Astrocyte (in vitro differentiated cells and primary cell): ENCODE data around the gene TRIM8.

Experiments
- CTCF ChIP-seq: IDR thresholded peaks from 2 replicates; pipeline ENCODE4 v1.5.1; 2011; ENCODE audit warnings: low read depth, mild to moderate bottlenecking, inconsistent platforms, low read length, moderate library complexity; ENCODE audit not compliant: insufficient read depth
- EZH2 ChIP-seq: IDR thresholded peaks from 2 replicates; pipeline ENCODE4 v1.6.1; 2012; ENCODE audit warnings: mild to moderate bottlenecking, low read length, inconsistent platforms; ENCODE audit not compliant: insufficient read depth

DNA sequence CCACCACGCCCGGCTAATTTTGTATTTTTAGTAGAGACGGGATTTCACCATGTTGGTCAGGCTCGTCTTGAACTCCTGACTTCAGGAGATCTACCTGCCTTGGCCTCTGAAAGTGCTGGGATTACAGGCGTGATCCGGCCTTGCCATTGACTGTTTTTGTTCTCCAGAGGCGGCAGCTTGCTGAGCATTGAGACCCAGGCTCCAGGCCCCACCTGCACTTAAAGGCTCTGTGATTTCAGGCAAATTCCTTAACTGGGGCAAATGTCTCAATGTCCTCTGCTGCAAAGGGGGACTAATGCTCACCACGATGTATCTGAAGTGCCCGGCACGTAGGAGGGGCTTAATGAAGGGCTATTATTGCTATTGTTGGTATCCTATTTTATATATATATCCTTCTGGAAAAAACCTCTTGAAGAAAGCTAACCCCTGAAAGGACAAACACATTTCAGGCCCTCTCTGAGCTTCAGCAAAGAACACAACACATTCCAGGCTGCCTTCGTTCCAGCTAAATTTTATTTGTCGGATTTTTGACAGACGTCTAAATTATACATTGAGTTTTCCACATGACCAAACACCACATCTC lies 29.0 kb downstream of the TRIM8 start:
- TF ChIP-seq EZH2, result no peak
- TF ChIP-seq CTCF, result no peak
